ENCODE results near the gene TOM1L2.

GRCh38 chr17:17971431-17972125 is 622 bp downstream of the TOM1L2 start:
- no peak for TF ChIP-seq CTCF (IDR thresholded peaks at IDR 0.05; ENCODE audit: low read length)
- TF ChIP-seq EZH2phosphoT487 (IDR thresholded peaks at IDR 0.05; ENCODE audit: low read length), result no peak
- TF ChIP-seq EZH2 (optimal IDR thresholded peaks at IDR 0.05; ENCODE audit: low read depth, low read length), result no peak

Measured in MM.1S (cell line).